Peyer's patch (tissue), 4 donors: ENCODE results near the gene APBA1.

ENCODE experiments used
- CTCF ChIP-seq, 6 experiments: fragments of 450-650 bp in 4 of 6; fragments of 200-600 bp in 2 of 6; sonication (generic) in 1 of 6; IDR thresholded peaks; one replicate each; pipeline ENCODE4 v1.5.1; 2017 to 2019; ENCODE audit warnings: antibody characterized with exemption in 6 of 6, mild to moderate bottlenecking in 3 of 6, moderate library complexity in 1 of 6
- POLR2A ChIP-seq, 2 donors: fragments of 450-650 bp; IDR thresholded peaks; one replicate each; pipeline ENCODE4 v1.5.1; 2017; ENCODE audit warnings: antibody characterized with exemption in 2 of 2, mild to moderate bottlenecking in 2 of 2, moderate library complexity in 2 of 2

GRCh38 chr9:69594180-69594579 is 78.0 kb downstream of the APBA1 start:
- TF ChIP-seq CTCF (IDR thresholded peaks at IDR 0.05) (no peak), POLR2A (IDR thresholded peaks at IDR 0.05) (no peak)
